CD14-positive monocyte (primary cell): ENCODE data around the gene MALRD1. TPM values are rescaled to one million over a fixed set of nuclear protein-coding genes. Genes with fewer than 3 reads are reported as not detected.

Experiments used
- DNase-seq, 3 donors: peaks; one replicate each; pipeline ENCODE4 v3.0.0-alpha.2; 2011 to 2022
- H2AFZ ChIP-seq: 2 replicates; pipeline ENCODE4 v1.6.0; 2012; ENCODE audit warnings: mild to moderate bottlenecking, low read depth, low read length, inconsistent platforms; ENCODE audit not compliant: insufficient read depth, poor library complexity, severe bottlenecking
- H3K27ac ChIP-seq, 2 donors: 1 replicate in 1 of 2; 2 replicates in 1 of 2; pipeline ENCODE4 v1.5.1; 2012 to 2013; ENCODE audit warnings: low read length in 2 of 2, control low read depth in 1 of 2, inconsistent platforms in 1 of 2, low read depth in 1 of 2, mild to moderate bottlenecking in 1 of 2
- H3K27me3 ChIP-seq, 2 donors: one replicate each; pipeline versions ENCODE4 v1.6.0 to v1.6.1; 2011 to 2013; ENCODE audit warnings: low read length in 2 of 2; ENCODE audit not compliant: control insufficient read depth in 2 of 2, insufficient read depth in 2 of 2
- H3K36me3 ChIP-seq, 2 donors: replicated peaks in 1 of 2; 1 replicate in 1 of 2; 2 replicates in 1 of 2; pipeline versions ENCODE4 v1.5.1 to v1.6.1; 2012 to 2013; ENCODE audit warnings: low read length in 2 of 2, control low read depth in 1 of 2, inconsistent platforms in 1 of 2, mild to moderate bottlenecking in 1 of 2; ENCODE audit not compliant: insufficient read depth in 2 of 2, control insufficient read depth in 1 of 2
- H3K4me1 ChIP-seq, 2 donors: 1 replicate in 1 of 2; 2 replicates in 1 of 2; pipeline versions ENCODE4 v1.5.1 to v1.6.1; 2012 to 2013; ENCODE audit warnings: low read length in 2 of 2, control low read depth in 1 of 2, inconsistent platforms in 1 of 2, mild to moderate bottlenecking in 1 of 2, moderate library complexity in 1 of 2; ENCODE audit not compliant: insufficient read depth in 2 of 2, control insufficient read depth in 1 of 2
- H3K4me2 ChIP-seq: replicated peaks from 2 replicates; pipeline ENCODE3; 2012; ENCODE audit warnings: low read length, moderate library complexity, mild to moderate bottlenecking; ENCODE audit not compliant: poor library complexity, severe bottlenecking; ENCODE audit errors: extremely low read depth
- H3K4me3 ChIP-seq, 3 experiments: fragments of 200-600 bp in 1 of 3; sonication (generic) in 1 of 3; replicated peaks in 1 of 3; 1 replicate in 2 of 3; 2 replicates in 1 of 3; pipeline ENCODE4 v1.5.1; 2011 to 2013; ENCODE audit warnings: low read length in 3 of 3, mild to moderate bottlenecking in 3 of 3, control low read depth in 2 of 3, low read depth in 2 of 3, inconsistent platforms in 1 of 3, moderate library complexity in 1 of 3
- H3K79me2 ChIP-seq: 2 replicates; pipeline ENCODE4 v1.6.0; 2012; ENCODE audit warnings: mild to moderate bottlenecking, control low read depth, inconsistent platforms, low read length, moderate library complexity; ENCODE audit not compliant: insufficient read depth
- H3K9ac ChIP-seq: 2 replicates; pipeline ENCODE4 v1.6.0; 2017; ENCODE audit warnings: low read length, mild to moderate bottlenecking; ENCODE audit not compliant: insufficient read depth, poor library complexity, severe bottlenecking
- H3K9me3 ChIP-seq, 2 donors: replicated peaks in 1 of 2; 1 replicate in 1 of 2; 2 replicates in 1 of 2; pipeline versions ENCODE4 v1.5.1 to v1.6.1; 2012 to 2013; ENCODE audit warnings: low read length in 2 of 2, control low read depth in 1 of 2; ENCODE audit not compliant: control insufficient read depth in 1 of 2, insufficient read depth in 1 of 2
- H4K20me1 ChIP-seq: 2 replicates; pipeline ENCODE4 v1.6.0; 2012; ENCODE audit warnings: mild to moderate bottlenecking, low read length, control low read depth, moderate library complexity; ENCODE audit not compliant: insufficient read depth
- H3K27ac Mint-ChIP-seq, 7 donors: one replicate each; pipeline ENCODE4 v1.8.0; 2020; ENCODE audit warnings: mild to moderate bottlenecking in 7 of 7, mixed read lengths in 7 of 7, moderate library complexity in 6 of 7, inconsistent platforms in 2 of 7
- H3K27me3 Mint-ChIP-seq, 3 donors: one replicate each; pipeline ENCODE4 v1.8.0; 2021 to 2022; ENCODE audit warnings: low read depth in 3 of 3, mild to moderate bottlenecking in 3 of 3, mixed read lengths in 3 of 3, moderate library complexity in 3 of 3, inconsistent platforms in 1 of 3
- H3K36me3 Mint-ChIP-seq, 2 donors: one replicate each; pipeline ENCODE4 v1.8.0; 2020; ENCODE audit warnings: mixed read lengths in 2 of 2, inconsistent platforms in 1 of 2, mild to moderate bottlenecking in 1 of 2
- H3K4me1 Mint-ChIP-seq: one replicate; pipeline ENCODE4 v1.8.0; 2020; ENCODE audit warnings: mild to moderate bottlenecking, mixed read lengths
- H3K4me3 Mint-ChIP-seq, 2 donors: one replicate each; pipeline ENCODE4 v1.8.0; 2020; ENCODE audit warnings: mild to moderate bottlenecking in 2 of 2, mixed read lengths in 2 of 2, moderate library complexity in 1 of 2
- H3K9me3 Mint-ChIP-seq, 7 donors: one replicate each; pipeline ENCODE4 v1.8.0; 2020 to 2022; ENCODE audit warnings: mixed read lengths in 7 of 7, mild to moderate bottlenecking in 6 of 7, moderate library complexity in 6 of 7, inconsistent platforms in 2 of 7
- WGBS: methylation state at CpG from one replicate; pipeline ENCODE4 v1.1.5; 2013; ENCODE audit warnings: missing lambda C conversion rate; ENCODE audit not compliant: insufficient coverage; 5-methylcytosine and 5-hydroxymethylcytosine counted together
- intact Hi-C, 2 donors: fragments of 100-400 bp; cut with micrococcal nuclease; formaldehyde crosslinking; loops; one replicate each; pipeline versions ENCODE4 v1.15.0 to v1.15.1; 2023
- polyA plus RNA-seq, 3 donors: library from polyadenylated mRNA; depleted of rRNA in 1 of 3; unstranded in 2 of 3; stranded (reverse) in 1 of 3; fragments of 300-500 nt in 2 of 3; fragments of >200 nt in 1 of 3; fragmentation: Illumina TruSeq in 2 of 3; gene quantifications; 1 replicate in 2 of 3; 2 replicates in 1 of 3; pipeline ENCODE4 v1.2.3, GENCODE V29; 2012 to 2021
- TF ChIP-seq, protein P1 (sequence below): fragments of 200-600 bp; IDR thresholded peaks from one replicate; pipeline ENCODE4 v1.8.0; 2022; ENCODE audit warnings: antibody characterized with exemption, mild to moderate bottlenecking

The MALRD1 gene
- polyA plus RNA-seq, 3 donors, result not detected

DNA sequence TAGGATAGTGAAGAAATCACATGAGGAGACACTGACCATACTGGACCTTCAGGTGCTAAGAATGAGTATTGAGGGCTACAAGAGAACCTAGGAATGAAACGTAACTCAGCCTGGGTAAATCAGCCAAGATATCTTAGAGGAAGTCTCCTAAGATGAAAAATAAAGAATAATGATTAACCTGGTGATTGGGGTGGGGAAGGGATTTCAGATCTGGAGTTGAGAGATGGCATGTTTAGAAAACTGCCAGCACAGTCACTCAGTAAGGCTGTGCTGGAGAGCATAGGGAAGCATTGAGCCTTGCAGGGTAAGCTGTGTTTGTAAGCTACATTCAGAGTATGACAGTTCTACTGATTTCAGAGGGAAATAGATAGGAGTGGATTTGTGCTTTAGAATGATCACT lies 1.9 kb upstream of the MALRD1 start:
- no peaks in the 10 kb centered on the region for H3K79me2 ChIP-seq
- no peaks in the 10 kb centered on the region for H3K36me3 Mint-ChIP-seq
- peaks cover 3 to 7% of the 10 kb centered on the region in 2 donors for H3K9me3 ChIP-seq
- H3K27ac ChIP-seq, result no peak overlapping the region
- H3K27ac Mint-ChIP-seq, result no peak overlapping the region
- no peak overlapping the region for H2AFZ ChIP-seq
- H3K36me3 ChIP-seq, result no peaks in the 10 kb centered on the region
- H3K4me1 Mint-ChIP-seq, result no peaks in the 10 kb centered on the region
- no peak overlapping the region for H3K4me3 ChIP-seq
- peaks cover 0 to 3% (median 0%) of the 10 kb centered on the region in 3 donors for H3K27me3 Mint-ChIP-seq
- intact Hi-C loops, result no loop called here
- whole genome bisulfite sequencing, result 71% methylated on average over 1 of the region's 1 CpG
- no peak overlapping the region for H3K9ac ChIP-seq
- no peaks in the 10 kb centered on the region for H4K20me1 ChIP-seq
- DNase-seq, result no peak
- H3K9me3 Mint-ChIP-seq, result peaks cover 0 to 10% (median 5%) of the 10 kb centered on the region in 7 donors
- H3K27me3 ChIP-seq, result no peaks in the 10 kb centered on the region
- TF ChIP-seq, protein P1, sequence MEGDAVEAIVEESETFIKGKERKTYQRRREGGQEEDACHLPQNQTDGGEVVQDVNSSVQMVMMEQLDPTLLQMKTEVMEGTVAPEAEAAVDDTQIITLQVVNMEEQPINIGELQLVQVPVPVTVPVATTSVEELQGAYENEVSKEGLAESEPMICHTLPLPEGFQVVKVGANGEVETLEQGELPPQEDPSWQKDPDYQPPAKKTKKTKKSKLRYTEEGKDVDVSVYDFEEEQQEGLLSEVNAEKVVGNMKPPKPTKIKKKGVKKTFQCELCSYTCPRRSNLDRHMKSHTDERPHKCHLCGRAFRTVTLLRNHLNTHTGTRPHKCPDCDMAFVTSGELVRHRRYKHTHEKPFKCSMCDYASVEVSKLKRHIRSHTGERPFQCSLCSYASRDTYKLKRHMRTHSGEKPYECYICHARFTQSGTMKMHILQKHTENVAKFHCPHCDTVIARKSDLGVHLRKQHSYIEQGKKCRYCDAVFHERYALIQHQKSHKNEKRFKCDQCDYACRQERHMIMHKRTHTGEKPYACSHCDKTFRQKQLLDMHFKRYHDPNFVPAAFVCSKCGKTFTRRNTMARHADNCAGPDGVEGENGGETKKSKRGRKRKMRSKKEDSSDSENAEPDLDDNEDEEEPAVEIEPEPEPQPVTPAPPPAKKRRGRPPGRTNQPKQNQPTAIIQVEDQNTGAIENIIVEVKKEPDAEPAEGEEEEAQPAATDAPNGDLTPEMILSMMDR, result no peak
- no peak overlapping the region for H3K4me2 ChIP-seq
- no peaks in the 10 kb centered on the region for H3K4me1 ChIP-seq
- no peak overlapping the region for H3K4me3 Mint-ChIP-seq

DNA sequence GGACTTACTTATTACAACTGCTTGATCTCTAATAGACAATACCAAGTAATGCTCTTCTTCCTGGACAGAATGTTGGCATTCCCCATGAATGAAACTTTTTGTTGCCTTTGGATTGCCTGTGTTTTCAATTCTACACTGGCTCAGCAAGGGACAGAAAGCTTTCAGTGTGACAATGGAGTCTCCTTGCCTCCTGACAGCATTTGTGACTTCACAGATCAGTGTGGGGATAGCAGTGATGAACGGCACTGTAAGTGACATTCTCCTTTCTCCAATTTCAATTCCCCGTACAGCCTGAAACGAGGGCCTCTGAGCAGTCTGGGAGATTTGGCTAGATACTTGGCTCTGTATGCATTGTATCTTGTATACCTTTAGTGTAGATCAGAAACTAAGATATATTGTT lies 290 bp downstream of the MALRD1 start:
- H3K4me1 ChIP-seq, result no peaks in the 10 kb centered on the region
- no peaks in the 10 kb centered on the region for H3K4me1 Mint-ChIP-seq
- no peaks in the 10 kb centered on the region for H3K27me3 ChIP-seq
- intact Hi-C loops, result no loop called here
- H3K9me3 ChIP-seq, result peaks cover 3 to 8% of the 10 kb centered on the region in 2 donors
- H3K9me3 Mint-ChIP-seq, result peaks cover 2 to 10% (median 6%) of the 10 kb centered on the region in 7 donors
- H4K20me1 ChIP-seq, result no peaks in the 10 kb centered on the region
- H3K27me3 Mint-ChIP-seq, result peaks cover 0 to 8% (median 0%) of the 10 kb centered on the region in 3 donors
- no peak overlapping the region for H2AFZ ChIP-seq
- H3K27ac Mint-ChIP-seq, result no peak overlapping the region
- no CpG with 5 or more reads among the region's 3 CpGs for WGBS
- TF ChIP-seq, protein P1, result no peak
- H3K36me3 Mint-ChIP-seq, result no peaks in the 10 kb centered on the region
- no peak overlapping the region for H3K4me3 Mint-ChIP-seq
- no peak for DNase-seq
- no peak overlapping the region for H3K4me3 ChIP-seq
- no peak overlapping the region for H3K4me2 ChIP-seq
- H3K36me3 ChIP-seq, result no peaks in the 10 kb centered on the region
- no peak overlapping the region for H3K9ac ChIP-seq
- H3K79me2 ChIP-seq, result no peaks in the 10 kb centered on the region
- no peak overlapping the region for H3K27ac ChIP-seq
